ENCODE measurements around the gene PCYT1A. TPM values are rescaled to one million over a fixed set of nuclear protein-coding genes. Genes with fewer than 3 reads are reported as not detected.
"Not testable (repeated sequence)": the region's sequence is repeated elsewhere in the genome, so short reads cannot be mapped to it uniquely, and the experiment has no call there.

Gene PCYT1A
- total RNA-seq, 1 experiment from 2014 or later: 96.8 TPM

GRCh38 chr3:196320137-196320536 lies 32.6 kb upstream of the PCYT1A start:
- ATAC-seq (no peak), DNase-seq (ENCODE audit: low read depth, low spot score) (no peak)
- ChIA-PET CTCF (no interaction called here), POLR2A (interaction anchor here (0.6 to 0.7 kb wide), 3 partner anchors 38 to 243 kb away, joined by 3 to 22 read pairs (median 5); no protein-coding TSS in a partner anchor)
- intact Hi-C loops (cut with micrococcal nuclease; ENCODE audit: unreplicated experiment) (no loop called here), in situ Hi-C loops (cut with HindIII; ENCODE audit: low pct_unique_long_range_greater_than_20kb, low sequenced_read_pairs) (no loop called here)
- H3K4me3 ChIP-seq (ENCODE audit: low read depth in 2 of 2, low read length in 2 of 2): no peak overlapping the region
- H3K27ac ChIP-seq (ENCODE audit: low read length): no peak overlapping the region
- H3K9me3 ChIP-seq (ENCODE audit: control insufficient read depth, insufficient read depth, low read depth, low read length): no peaks in the 10 kb centered on the region
- 0 out of 2 replicates have a peak, but pooled peaks cover 2% of the 10 kb centered on the region for H3K36me3 ChIP-seq (ENCODE audit: control insufficient read depth, insufficient read depth, low read length)
- BruUV-seq (replicated peaks): TSS peak; percentile 87
- H3K4me1 ChIP-seq (ENCODE audit: control insufficient read depth, insufficient read depth, low read length): no peaks in the 10 kb centered on the region
- H3K27me3 ChIP-seq (ENCODE audit: control insufficient read depth, insufficient read depth, low read length): no peaks in the 10 kb centered on the region
- TF ChIP-seq SIN3A (IDR thresholded peaks at IDR 0.05; ENCODE audit: borderline replicate concordance, insufficient read depth, low read depth, low read length) (no peak), POLR2AphosphoS5 (IDR thresholded peaks at IDR 0.05; ENCODE audit: low read depth, low read length) (0 out of 2 replicates have a peak, but pooled peaks have one; percentile 18)

GRCh38 chr3:196317687-196318467 lies 30.4 kb upstream of the PCYT1A start, which contains the start of gene DYNLT2B:
DYNLT2B (minus strand) TSS chr3:196318240; CDS start chr3:196318152, 88 bp downstream.
- CTCF ChIA-PET: no interaction called here
- intact Hi-C loops (cut with micrococcal nuclease; ENCODE audit: unreplicated experiment) (no loop called here), in situ Hi-C loops (cut with HindIII; ENCODE audit: low pct_unique_long_range_greater_than_20kb, low sequenced_read_pairs) (no loop called here)
- Histone ChIP-seq H3K27ac (ENCODE audit: low read length) (peak within 1 kb of the TSS; percentile 78), H3K9me3 (ENCODE audit: control insufficient read depth, insufficient read depth, low read depth, low read length) (no peaks in the 10 kb centered on the region), H3K36me3 (ENCODE audit: control insufficient read depth, insufficient read depth, low read length) (0 out of 2 replicates have a peak, but pooled peaks cover 2% of the 10 kb centered on the region), H3K4me1 (ENCODE audit: control insufficient read depth, insufficient read depth, low read length) (no peaks in the 10 kb centered on the region), H3K4me3 (ENCODE audit: low read depth in 2 of 2, low read length in 2 of 2) (peak within 1 kb of the TSS; percentile 66 to 83), H3K27me3 (ENCODE audit: control insufficient read depth, insufficient read depth, low read length) (no peaks in the 10 kb centered on the region)
- peak; percentile 62 for DNase-seq (ENCODE audit: low read depth, low spot score)
- TF ChIP-seq REST (IDR thresholded peaks at IDR 0.05; ENCODE audit: insufficient read depth in 1 of 2, low read depth in 2 of 2, low read length in 1 of 2): no peak
- TF ChIP-seq POLR2AphosphoS5 (IDR thresholded peaks at IDR 0.05; ENCODE audit: low read depth, low read length): peak; percentile 87
- TF ChIP-seq CTCF (IDR thresholded peaks at IDR 0.05): no peak
- peak; percentile 72; the same call in 1 of the 2 replicates for TF ChIP-seq SIN3A (IDR thresholded peaks at IDR 0.05; ENCODE audit: borderline replicate concordance, insufficient read depth, low read depth, low read length)
- BruUV-seq (replicated peaks): no TSS peak
- POLR2A ChIA-PET: interaction anchor here (0.6 to 1.0 kb wide), 8 partner anchors 9 to 1355 kb away, joined by 3 to 15 read pairs (median 3); no protein-coding TSS in a partner anchor
- ATAC-seq: peak; percentile 96

- BruUV-seq (replicated peaks): not testable (repeated sequence)
Measured at GRCh38 chr3:196316799-196317686, 29.5 kb upstream of the PCYT1A start.

More at GRCh38 chr3:196316799-196317686, 29.5 kb upstream of the PCYT1A start:
- Histone ChIP-seq H3K27ac (ENCODE audit: low read length) (peak overlapping the region; percentile 78), H3K4me3 (ENCODE audit: low read depth in 2 of 2, low read length in 2 of 2) (peak overlapping the region; percentile 66 to 83)
- H3K27me3 ChIP-seq (ENCODE audit: control insufficient read depth, insufficient read depth, low read length); CTCF ChIA-PET; H3K4me1 ChIP-seq (ENCODE audit: control insufficient read depth, insufficient read depth, low read length); H3K36me3 ChIP-seq (ENCODE audit: control insufficient read depth, insufficient read depth, low read length); DNase-seq (ENCODE audit: low read depth, low spot score); intact Hi-C loops (cut with micrococcal nuclease; ENCODE audit: unreplicated experiment); ATAC-seq; in situ Hi-C loops (cut with HindIII; ENCODE audit: low pct_unique_long_range_greater_than_20kb, low sequenced_read_pairs); H3K9me3 ChIP-seq (ENCODE audit: control insufficient read depth, insufficient read depth, low read depth, low read length): not testable (repeated sequence)
- POLR2A ChIA-PET: interaction anchor here (0.6 to 0.8 kb wide), 4 partner anchors 9 to 1356 kb away, joined by 3 to 8 read pairs (median 3); no protein-coding TSS in a partner anchor
